Activated B cell treated with CpG ODN at 0.5 μM for 24 hours (primary cell): ENCODE measurements around the gene DAPK2. TPM values are rescaled to one million over a fixed set of nuclear protein-coding genes. Genes with fewer than 3 reads are reported as not detected.

Experiments used
- ATAC-seq: fragments of 200-7000 bp; cut with Tn5 transposase; one replicate; pipeline ENCODE4 v1.10.0; 2021; ENCODE audit warnings: low read depth, mild to moderate bottlenecking, moderate library complexity
- CTCF ChIA-PET: fragments of 350-600 bp; sonication (Branson Sonifier 250); formaldehyde crosslinking; loops from one replicate; lab custom pipeline; 2021; ENCODE audit warnings: antibody characterized with exemption; lab: Charles Lee
- POLR2A ChIA-PET: fragments of 350-600 bp; sonication (Branson Sonifier 250); formaldehyde crosslinking; loops from one replicate; lab custom pipeline; 2021; ENCODE audit warnings: antibody characterized with exemption; lab: Charles Lee
- DNase-seq: peaks from one replicate; pipeline ENCODE4 v3.0.0; 2022
- H3K27ac Mint-ChIP-seq: one replicate; pipeline ENCODE4 v1.8.0; 2020; ENCODE audit warnings: mixed read lengths
- H3K27me3 Mint-ChIP-seq: one replicate; pipeline ENCODE4 v1.8.0; 2021; ENCODE audit warnings: mixed read lengths
- H3K36me3 Mint-ChIP-seq: one replicate; pipeline ENCODE4 v1.8.0; 2021; ENCODE audit warnings: low read depth, mixed read lengths
- H3K4me1 Mint-ChIP-seq: one replicate; pipeline ENCODE4 v1.8.0; 2021; ENCODE audit warnings: mixed read lengths
- H3K4me3 Mint-ChIP-seq: one replicate; pipeline ENCODE4 v1.8.0; 2020; ENCODE audit warnings: mild to moderate bottlenecking, mixed read lengths
- H3K9me3 Mint-ChIP-seq: one replicate; pipeline ENCODE4 v1.8.0; 2020; ENCODE audit warnings: mixed read lengths
- intact Hi-C: fragments of 100-400 bp; cut with micrococcal nuclease; formaldehyde crosslinking; loops from one replicate; pipeline ENCODE4 v1.15.1; 2024
- total RNA-seq: library from RNA; stranded (reverse); gene quantifications from 2 replicates; pipeline ENCODE4 v1.2.3, GENCODE V29; 2022
- TF ChIP-seq, protein P1 (sequence below): fragments of 200-600 bp; IDR thresholded peaks from one replicate; pipeline ENCODE4 v1.8.0; 2022; ENCODE audit warnings: antibody characterized with exemption, mild to moderate bottlenecking

The DAPK2 gene
- total RNA-seq, 1 donor from 2014 or later, result 4.3 TPM

DNA sequence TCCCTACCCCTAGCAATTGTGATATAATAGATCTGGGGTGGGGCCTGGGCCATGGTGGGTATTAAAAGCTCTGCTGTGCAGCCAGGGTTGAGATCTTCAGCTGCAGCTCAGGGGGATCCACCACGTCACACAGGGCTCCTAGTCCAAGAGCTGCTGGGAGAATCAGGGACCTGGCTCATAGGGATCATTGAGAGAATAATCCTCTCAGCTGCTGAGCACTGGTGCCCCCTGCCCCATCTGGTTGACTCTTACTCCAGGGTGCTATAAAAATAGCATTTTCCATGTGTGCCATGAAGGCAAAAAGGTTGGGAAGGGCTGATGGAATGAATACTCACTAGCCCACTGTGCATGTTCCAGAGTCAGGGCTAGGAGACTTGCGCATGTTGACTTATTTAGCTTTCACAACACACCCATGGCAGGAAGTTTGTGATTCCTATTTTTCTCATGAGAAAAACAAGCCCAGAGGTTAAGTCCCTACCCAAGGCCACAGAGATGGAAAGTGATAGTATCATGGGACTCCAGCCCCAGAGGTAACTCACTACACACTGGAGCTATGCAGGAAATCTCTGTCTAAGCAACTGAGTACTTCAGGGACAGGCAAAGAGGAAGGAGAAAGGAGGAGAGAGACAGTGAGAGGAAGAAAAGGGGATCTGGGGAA is 118.0 kb downstream of the DAPK2 start:
- ATAC-seq, result no peak
- no peaks in the 10 kb centered on the region for H3K27me3 Mint-ChIP-seq
- intact Hi-C loops, result no loop called here
- TF ChIP-seq, protein P1, sequence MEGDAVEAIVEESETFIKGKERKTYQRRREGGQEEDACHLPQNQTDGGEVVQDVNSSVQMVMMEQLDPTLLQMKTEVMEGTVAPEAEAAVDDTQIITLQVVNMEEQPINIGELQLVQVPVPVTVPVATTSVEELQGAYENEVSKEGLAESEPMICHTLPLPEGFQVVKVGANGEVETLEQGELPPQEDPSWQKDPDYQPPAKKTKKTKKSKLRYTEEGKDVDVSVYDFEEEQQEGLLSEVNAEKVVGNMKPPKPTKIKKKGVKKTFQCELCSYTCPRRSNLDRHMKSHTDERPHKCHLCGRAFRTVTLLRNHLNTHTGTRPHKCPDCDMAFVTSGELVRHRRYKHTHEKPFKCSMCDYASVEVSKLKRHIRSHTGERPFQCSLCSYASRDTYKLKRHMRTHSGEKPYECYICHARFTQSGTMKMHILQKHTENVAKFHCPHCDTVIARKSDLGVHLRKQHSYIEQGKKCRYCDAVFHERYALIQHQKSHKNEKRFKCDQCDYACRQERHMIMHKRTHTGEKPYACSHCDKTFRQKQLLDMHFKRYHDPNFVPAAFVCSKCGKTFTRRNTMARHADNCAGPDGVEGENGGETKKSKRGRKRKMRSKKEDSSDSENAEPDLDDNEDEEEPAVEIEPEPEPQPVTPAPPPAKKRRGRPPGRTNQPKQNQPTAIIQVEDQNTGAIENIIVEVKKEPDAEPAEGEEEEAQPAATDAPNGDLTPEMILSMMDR, result no peak
- DNase-seq, result no peak
- no peaks in the 10 kb centered on the region for H3K36me3 Mint-ChIP-seq
- no peak overlapping the region for H3K4me3 Mint-ChIP-seq
- ChIA-PET POLR2A (no interaction called here), CTCF (interaction anchor here (1.3 kb wide), 1 partner anchor 17 kb away, joined by 3 read pairs; no protein-coding TSS in a partner anchor)
- no peaks in the 10 kb centered on the region for H3K9me3 Mint-ChIP-seq
- no peaks in the 10 kb centered on the region for H3K4me1 Mint-ChIP-seq
- H3K27ac Mint-ChIP-seq, result no peak overlapping the region

DNA sequence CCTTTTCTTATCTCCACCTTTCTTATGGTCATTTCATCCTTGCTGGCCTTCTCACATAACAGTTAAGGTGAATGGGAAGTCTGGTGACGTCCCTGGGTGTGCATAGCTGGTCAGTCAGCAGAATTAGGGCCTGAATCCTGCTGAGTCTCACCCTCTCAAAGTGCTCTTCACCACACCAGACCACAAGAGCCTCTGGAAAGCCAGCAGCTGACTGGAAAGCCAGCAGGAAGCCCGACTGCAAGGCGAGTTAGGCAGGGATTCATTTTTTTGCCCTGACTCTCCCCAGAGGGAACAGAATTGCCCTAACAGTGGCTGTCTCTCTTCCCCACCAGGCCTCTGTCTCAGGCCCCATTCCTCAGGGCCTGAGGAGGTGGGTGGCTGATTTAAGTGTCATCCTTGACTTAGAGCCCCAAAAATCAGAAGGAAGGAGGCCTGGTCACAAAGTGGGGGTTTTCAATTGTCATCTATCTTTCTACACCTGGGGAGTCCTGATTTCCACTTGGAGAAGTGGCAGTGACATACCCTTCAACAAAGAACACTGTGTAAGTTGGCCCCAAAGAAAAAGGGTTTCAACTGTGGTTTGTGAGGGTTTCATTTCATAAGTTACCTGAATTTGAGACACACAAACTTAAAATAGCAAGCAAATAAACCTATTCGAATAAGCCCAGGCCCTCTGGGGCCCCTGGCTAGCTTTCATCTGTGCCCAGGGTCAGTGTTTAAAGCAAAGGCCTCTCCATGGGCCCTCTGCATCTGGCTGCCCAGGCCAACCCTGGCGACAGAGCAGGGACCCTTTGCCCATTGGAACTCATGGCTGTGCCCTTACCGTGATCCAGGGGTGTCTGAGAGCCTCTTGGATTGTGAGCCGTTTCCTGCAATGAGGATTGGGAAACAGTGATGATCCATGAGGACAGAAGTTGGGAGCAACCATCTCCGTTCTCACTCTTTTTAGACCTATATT is 122.0 kb downstream of the DAPK2 start:
- DNase-seq, result no peak
- no peak for ATAC-seq
- ChIA-PET POLR2A (no interaction called here), CTCF (no interaction called here)
- Mint-ChIP-seq H3K27ac (no peak overlapping the region), H3K27me3 (no peaks in the 10 kb centered on the region), H3K4me1 (peaks cover 5% of the 10 kb centered on the region), H3K4me3 (no peak overlapping the region), H3K36me3 (no peaks in the 10 kb centered on the region), H3K9me3 (no peaks in the 10 kb centered on the region)
- TF ChIP-seq, protein P1, result no peak
- intact Hi-C loops, result no loop called here

DNA sequence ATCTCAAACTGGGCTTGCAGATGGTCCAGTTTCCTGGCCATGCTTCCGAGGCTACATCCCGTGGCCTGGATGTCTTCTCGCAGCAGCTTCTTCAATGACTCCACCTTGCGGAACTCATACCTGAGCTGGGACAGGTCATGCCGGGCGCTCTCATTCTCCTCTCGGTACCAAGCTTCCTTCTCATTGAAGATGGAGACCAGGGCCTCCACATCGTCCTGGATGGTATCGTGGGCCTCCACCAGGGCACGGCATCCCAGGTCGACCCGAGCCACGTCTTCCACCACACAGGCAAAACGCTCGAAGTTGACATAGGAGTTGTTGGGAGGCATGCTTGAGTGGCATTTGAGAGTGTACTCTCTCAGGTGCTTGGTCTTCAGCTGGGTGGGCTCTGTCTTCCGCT is 123.4 kb downstream of the DAPK2 start:
- H3K4me1 Mint-ChIP-seq, result peaks cover 5% of the 10 kb centered on the region
- no peak for ATAC-seq
- POLR2A ChIA-PET, result no interaction called here

DNA sequence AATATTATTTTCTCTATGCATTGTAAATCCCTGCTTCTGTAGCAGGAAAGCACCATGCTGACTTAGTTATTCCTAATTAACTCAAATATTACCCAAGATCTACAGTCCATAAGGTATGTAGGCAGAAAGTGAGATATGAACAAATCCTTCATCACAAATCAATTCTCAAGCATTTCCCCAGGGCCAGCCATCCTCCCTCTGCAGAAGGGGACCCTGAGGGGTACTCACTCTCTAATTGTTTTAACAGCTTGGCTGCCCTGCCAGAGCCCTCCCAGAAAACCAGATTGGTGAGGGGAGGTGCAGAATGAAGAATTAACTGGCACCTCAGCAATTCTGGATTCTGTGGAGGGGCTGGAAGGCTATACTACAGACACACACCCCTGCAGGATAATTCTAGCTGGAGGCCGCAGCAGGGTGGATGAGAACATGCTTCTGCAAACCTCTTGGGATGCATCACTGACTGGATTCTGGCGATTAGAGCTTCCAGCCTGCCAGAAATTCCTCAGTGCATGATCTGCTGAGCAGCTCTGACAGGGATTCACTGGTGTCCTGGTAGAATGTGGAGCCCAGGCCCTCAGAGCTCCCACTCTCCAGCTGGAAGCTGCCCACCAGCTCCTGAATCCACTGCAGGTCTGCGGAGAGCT is 123.9 kb downstream of the DAPK2 start:
- no peaks in the 10 kb centered on the region for H3K9me3 Mint-ChIP-seq
- H3K36me3 Mint-ChIP-seq, result no peaks in the 10 kb centered on the region
- ChIA-PET CTCF (no interaction called here), POLR2A (no interaction called here)
- intact Hi-C loops, result no loop called here
- H3K4me3 Mint-ChIP-seq, result no peak overlapping the region
- DNase-seq, result no peak
- H3K4me1 Mint-ChIP-seq, result peaks cover 5% of the 10 kb centered on the region
- no peaks in the 10 kb centered on the region for H3K27me3 Mint-ChIP-seq
- no peak for ATAC-seq
- H3K27ac Mint-ChIP-seq, result no peak overlapping the region
- TF ChIP-seq, protein P1, result no peak

More for the DNA sequence above, 123.4 kb downstream of the DAPK2 start:
- no peak for DNase-seq
- CTCF ChIA-PET, result no interaction called here
- H3K27ac Mint-ChIP-seq, result no peak overlapping the region
- H3K36me3 Mint-ChIP-seq, result no peaks in the 10 kb centered on the region
- no peak overlapping the region for H3K4me3 Mint-ChIP-seq
- intact Hi-C loops, result no loop called here
- TF ChIP-seq, protein P1, result no peak
- no peaks in the 10 kb centered on the region for H3K9me3 Mint-ChIP-seq
- no peaks in the 10 kb centered on the region for H3K27me3 Mint-ChIP-seq
